Measurements from ENCODE around the gene C3.
A peak's percentile ranks its signal among the peaks of the same experiment; 100 is the strongest.
"Not testable (repeated sequence)": the region's sequence is repeated elsewhere in the genome, so short reads cannot be mapped to it uniquely, and the experiment has no call there.

C3 gene

GRCh38 chr19:6656390-6656789, 64.1 kb downstream of the C3 start:
- DNase-seq, result not testable (repeated sequence)

- peak; percentile 48 to 67 for DNase-seq
Observed at GRCh38 chr19:6654347-6655310, 65.8 kb downstream of the C3 start.

GRCh38 chr19:6652805-6653094, 67.7 kb downstream of the C3 start:
- DNase-seq, result no peak

GRCh38 chr19:6651965-6652804, 68.3 kb downstream of the C3 start:
- no peak for DNase-seq

GRCh38 chr19:6649185-6649584, 71.3 kb downstream of the C3 start:
- DNase-seq, result no peak

- DNase-seq, result no peak
Observed at GRCh38 chr19:6648141-6648715, 72.2 kb downstream of the C3 start.

GRCh38 chr19:6644796-6645195, 75.7 kb downstream of the C3 start:
- no peak for DNase-seq

GRCh38 chr19:6640333-6640732, 80.1 kb downstream of the C3 start:
- DNase-seq, result not testable (repeated sequence)

GRCh38 chr19:6639439-6639838, 81.0 kb downstream of the C3 start:
- DNase-seq, result no peak

- not testable (repeated sequence) for DNase-seq
Observed at GRCh38 chr19:6633456-6633813, 87.0 kb downstream of the C3 start.

GRCh38 chr19:6632747-6633455, 87.5 kb downstream of the C3 start:
- peak; percentile 55 to 61 for DNase-seq

GRCh38 chr19:6632002-6632621, 88.3 kb downstream of the C3 start:
- peak; percentile 81 to 90 for DNase-seq

Data from CD4-positive, alpha-beta T cell treated with Interferon alpha-2 for 1 hour (primary cell).